Right lobe of liver (tissue), 4 donors: ENCODE measurements around the gene CA7.

Experiments used
- CTCF ChIP-seq, 4 donors: fragments of 200-600 bp in 3 of 4; fragments of 450-650 bp in 1 of 4; IDR thresholded peaks; one replicate each; pipeline versions ENCODE4 v1.5.1 to v1.8.0; 2016 to 2022; ENCODE audit warnings: antibody characterized with exemption in 4 of 4, mild to moderate bottlenecking in 2 of 4
- POLR2A ChIP-seq: fragments of 450-650 bp; IDR thresholded peaks from one replicate; pipeline ENCODE4 v1.6.1; 2017; ENCODE audit warnings: antibody characterized with exemption, mild to moderate bottlenecking
- donor health status: DM: no; HTN: no; CAD: no.
- donor health status: DM: no; HTN: no; CAD: no.
- donor health status: DM: no; HTN: yes; CAD: no.

DNA sequence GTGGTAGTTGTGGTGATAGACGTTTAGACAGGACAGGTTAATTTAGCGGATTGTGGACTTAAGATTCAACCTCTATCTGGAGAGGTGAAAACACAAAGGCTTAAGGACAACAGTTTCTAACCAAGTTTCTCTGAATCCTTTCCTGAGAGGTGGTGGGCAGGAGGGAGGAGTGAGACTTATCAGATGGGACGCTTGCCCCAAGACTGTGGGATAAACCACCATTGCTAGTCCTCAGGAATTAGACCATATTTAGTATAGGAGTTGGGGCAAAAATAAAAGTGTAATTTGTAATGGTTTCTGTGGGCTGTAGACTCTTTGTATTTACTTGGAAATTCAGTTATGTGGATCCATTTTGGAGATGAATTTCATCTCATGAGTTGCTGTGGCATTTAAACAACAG is 42.7 kb downstream of the CA7 start:
- TF ChIP-seq CTCF (IDR thresholded peaks at IDR 0.05) = no peak
- no peak for TF ChIP-seq POLR2A
